Measurements from ENCODE around the gene OSER1. TPM values are rescaled to one million over a fixed set of nuclear protein-coding genes. Genes with fewer than 3 reads are reported as not detected.
A peak's percentile ranks its signal among the peaks of the same experiment; 100 is the strongest.

OSER1 gene
- total and polyA plus RNA-seq, 9 of the 15 experiments (the other 6 are each of a cell fraction or from before 2014, with no cell fraction given): 15.5 to 57.3 (median 19.9) TPM

DNA sequence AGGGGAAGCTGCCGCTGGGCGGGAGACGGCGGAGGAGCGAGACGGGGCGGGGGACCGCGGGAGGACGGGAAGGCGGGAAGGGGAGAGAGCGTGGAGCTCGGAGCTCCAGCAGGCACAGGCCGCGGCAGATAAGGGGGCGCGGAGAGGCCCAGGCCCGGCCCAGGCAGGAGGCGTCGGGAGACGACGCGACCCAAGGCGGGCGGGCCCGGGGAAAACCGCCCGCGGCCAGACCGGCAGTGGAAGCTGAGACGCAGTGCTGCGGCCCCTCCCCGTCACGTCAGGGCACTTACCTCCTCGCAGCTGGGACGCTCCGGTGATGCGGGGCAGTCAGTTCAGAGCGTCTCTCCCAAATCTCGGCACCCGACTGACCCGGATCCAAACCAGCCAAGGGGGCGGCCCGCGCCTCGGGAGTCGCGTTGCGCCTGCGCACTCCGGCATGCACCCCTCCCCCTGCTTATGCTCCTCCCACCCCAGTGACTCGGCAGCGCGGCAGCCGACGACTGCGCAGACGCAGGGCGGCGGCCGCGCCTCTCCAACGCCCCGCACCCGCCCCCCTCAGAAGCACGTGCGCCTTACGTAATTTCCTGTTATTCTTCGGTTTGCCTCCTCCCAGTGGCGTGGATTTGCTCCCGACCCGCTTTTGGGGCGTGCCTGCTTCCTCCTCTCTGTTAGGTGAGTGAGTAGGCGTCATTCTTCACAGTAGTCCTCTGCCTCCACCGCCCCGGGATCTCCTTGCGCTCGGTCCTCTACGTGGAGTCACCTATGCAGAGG, at the start of gene OSER1 (continued):
- TF ChIP-seq CHD2 (IDR thresholded peaks at IDR 0.05; ENCODE audit: low read depth, low read length): 0 out of 2 replicates have a peak, but pooled peaks have one; percentile 27
- peak; percentile 69; the same call in 1 of the 2 replicates for TF ChIP-seq RNF2 (IDR thresholded peaks at IDR 0.05)
- no peak for TF ChIP-seq ZNF695 (CRISPR knock-in tag; IDR thresholded peaks at IDR 0.05)
- TF ChIP-seq, protein P1, sequence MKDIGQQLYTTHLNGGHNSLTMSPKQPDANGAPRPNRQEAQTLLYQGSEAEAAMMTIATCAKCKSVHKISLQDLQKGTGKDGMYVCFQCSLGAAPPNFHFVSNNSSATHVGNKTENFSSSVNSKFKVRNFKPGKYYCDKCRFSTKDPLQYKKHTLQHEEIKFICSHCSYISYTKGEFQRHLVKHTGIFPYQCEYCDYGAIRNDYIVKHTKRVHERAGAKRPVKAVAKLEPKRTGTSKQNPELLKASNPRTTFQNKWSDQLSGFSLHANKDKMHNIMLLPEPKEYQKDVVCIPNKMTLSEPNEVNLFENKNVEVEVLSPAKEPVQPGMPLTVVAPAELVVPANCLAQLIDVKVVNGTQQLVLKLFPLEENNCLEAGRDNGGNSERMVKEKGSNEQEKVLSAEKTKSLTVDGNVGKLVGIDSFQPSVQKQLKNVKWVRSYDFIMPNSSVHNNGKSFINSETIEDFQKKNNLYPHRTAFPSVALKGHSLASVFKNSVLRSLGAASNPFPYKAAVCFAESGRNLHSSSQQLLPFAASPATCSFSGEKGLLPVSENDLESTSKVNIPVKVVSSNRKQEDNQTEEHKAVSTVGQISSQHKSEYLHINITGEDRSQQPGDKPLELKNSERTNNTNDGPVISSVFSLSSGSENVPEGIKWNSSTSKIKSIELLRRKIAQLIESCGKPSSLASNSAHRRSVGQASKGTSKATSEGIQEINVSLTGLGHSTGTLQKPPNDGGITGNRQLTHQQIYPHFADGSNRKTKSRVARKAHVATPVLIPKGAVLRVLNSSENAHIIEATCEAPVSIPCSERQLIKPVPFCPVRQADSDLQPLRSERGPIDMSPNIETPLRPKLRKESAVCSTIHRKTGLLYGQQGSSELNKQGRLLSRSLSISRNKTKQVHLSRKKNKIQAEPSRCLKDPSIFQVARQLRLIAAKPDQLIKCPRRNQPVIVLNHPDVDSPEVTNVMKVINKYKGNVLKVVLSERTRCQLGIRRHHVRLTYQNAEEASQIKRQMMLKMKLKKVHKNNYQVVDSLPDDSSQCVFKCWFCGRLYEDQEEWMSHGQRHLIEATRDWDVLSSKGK (CRISPR knock-in tag; IDR thresholded peaks at IDR 0.05): no peak
- TF ChIP-seq ZBTB1 (CRISPR knock-in tag; IDR thresholded peaks at IDR 0.05; ENCODE audit: borderline replicate concordance, low read depth): no peak
- TF ChIP-seq TAF1 (IDR thresholded peaks at IDR 0.05; ENCODE audit: control insufficient read depth, extremely low read depth, insufficient read depth, low read length, severe bottlenecking): peak; percentile 66
- no peak for TF ChIP-seq SMAD2 (IDR thresholded peaks at IDR 0.05; ENCODE audit: low read depth, low read length)
- TF ChIP-seq C11orf30 (IDR thresholded peaks at IDR 0.05; ENCODE audit: low read depth): peak; percentile 76
- TF ChIP-seq ZBTB17 (CRISPR knock-in tag; IDR thresholded peaks at IDR 0.05): peak; percentile 51; the same call in 1 of the 2 replicates
- no peak for TF ChIP-seq RBM34 (IDR thresholded peaks at IDR 0.05; ENCODE audit: borderline replicate concordance, insufficient read depth, low read length)
- no peak for TF ChIP-seq ZNF445 (CRISPR knock-in tag; IDR thresholded peaks at IDR 0.05; ENCODE audit: low read depth)
- no peak for TF ChIP-seq ZSCAN32 (CRISPR knock-in tag; IDR thresholded peaks at IDR 0.05)
- TF ChIP-seq ZNF507 (tag; conservative IDR thresholded peaks at IDR 0.05): no peak
- no peak for TF ChIP-seq ETS2 (tag; IDR thresholded peaks at IDR 0.05; ENCODE audit: borderline replicate concordance, poor library complexity, severe bottlenecking)
- TF ChIP-seq SLC30A9 (CRISPR knock-in tag; IDR thresholded peaks at IDR 0.05): no peak
- TF ChIP-seq, protein P2, sequence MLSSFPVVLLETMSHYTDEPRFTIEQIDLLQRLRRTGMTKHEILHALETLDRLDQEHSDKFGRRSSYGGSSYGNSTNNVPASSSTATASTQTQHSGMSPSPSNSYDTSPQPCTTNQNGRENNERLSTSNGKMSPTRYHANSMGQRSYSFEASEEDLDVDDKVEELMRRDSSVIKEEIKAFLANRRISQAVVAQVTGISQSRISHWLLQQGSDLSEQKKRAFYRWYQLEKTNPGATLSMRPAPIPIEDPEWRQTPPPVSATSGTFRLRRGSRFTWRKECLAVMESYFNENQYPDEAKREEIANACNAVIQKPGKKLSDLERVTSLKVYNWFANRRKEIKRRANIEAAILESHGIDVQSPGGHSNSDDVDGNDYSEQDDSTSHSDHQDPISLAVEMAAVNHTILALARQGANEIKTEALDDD (IDR thresholded peaks at IDR 0.05): no peak
- TF ChIP-seq, protein P3, sequence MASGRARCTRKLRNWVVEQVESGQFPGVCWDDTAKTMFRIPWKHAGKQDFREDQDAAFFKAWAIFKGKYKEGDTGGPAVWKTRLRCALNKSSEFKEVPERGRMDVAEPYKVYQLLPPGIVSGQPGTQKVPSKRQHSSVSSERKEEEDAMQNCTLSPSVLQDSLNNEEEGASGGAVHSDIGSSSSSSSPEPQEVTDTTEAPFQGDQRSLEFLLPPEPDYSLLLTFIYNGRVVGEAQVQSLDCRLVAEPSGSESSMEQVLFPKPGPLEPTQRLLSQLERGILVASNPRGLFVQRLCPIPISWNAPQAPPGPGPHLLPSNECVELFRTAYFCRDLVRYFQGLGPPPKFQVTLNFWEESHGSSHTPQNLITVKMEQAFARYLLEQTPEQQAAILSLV (tag; IDR thresholded peaks at IDR 0.05): no peak
- TF ChIP-seq NR2C1 (IDR thresholded peaks at IDR 0.05): peak; percentile 96
- peak; percentile 96 for TF ChIP-seq NR2C1 (tag; IDR thresholded peaks at IDR 0.05)
- no peak for TF ChIP-seq FOXA1 (IDR thresholded peaks at IDR 0.05; ENCODE audit: borderline replicate concordance)
- TF ChIP-seq WHSC1 (IDR thresholded peaks at IDR 0.05; ENCODE audit: low read length): no peak
